Measurements from ENCODE around the gene RGPD4. TPM values are rescaled to one million over a fixed set of nuclear protein-coding genes. Genes with fewer than 3 reads are reported as not detected.
"Not testable (repeated sequence)": the region's sequence is repeated elsewhere in the genome, so short reads cannot be mapped to it uniquely, and the experiment has no call there.

RGPD4 gene
- total RNA-seq = not detected

- ATAC-seq (ENCODE audit: low FRiP score); DNase-seq (ENCODE audit: low spot score): not testable (repeated sequence)
Observed at GRCh38 chr2:107826749-107827148, at the start of gene RGPD4. RGPD4 (plus strand) TSS chr2:107826892; CDS start chr2:107827014, 122 bp downstream.

GRCh38 chr2:107777974-107778373 is 48.7 kb upstream of the RGPD4 start:
- ATAC-seq (ENCODE audit: low FRiP score) (no peak), DNase-seq (ENCODE audit: low spot score) (no peak)
- no peak for TF ChIP-seq CTCF (IDR thresholded peaks at IDR 0.05)

- ATAC-seq (ENCODE audit: low FRiP score) (no peak), DNase-seq (ENCODE audit: low spot score) (no peak)
- TF ChIP-seq CTCF (IDR thresholded peaks at IDR 0.05) = no peak
Observed at GRCh38 chr2:107785756-107786155, 40.9 kb upstream of the RGPD4 start.

- TF ChIP-seq CTCF (IDR thresholded peaks at IDR 0.05) = no peak
- DNase-seq (ENCODE audit: low spot score) (no peak), ATAC-seq (ENCODE audit: low FRiP score) (no peak)
Observed at GRCh38 chr2:107790837-107791236, 35.9 kb upstream of the RGPD4 start.

- no peak for ATAC-seq (ENCODE audit: low FRiP score)
- no peak for DNase-seq (ENCODE audit: low spot score)
- TF ChIP-seq CTCF (IDR thresholded peaks at IDR 0.05) = no peak
Observed at GRCh38 chr2:107801498-107801897, 25.2 kb upstream of the RGPD4 start.

GRCh38 chr2:107804608-107805498 is 21.8 kb upstream of the RGPD4 start:
- no peak for DNase-seq (ENCODE audit: low spot score)
- TF ChIP-seq CTCF (IDR thresholded peaks at IDR 0.05) = no peak
- ATAC-seq (ENCODE audit: low FRiP score) = no peak

GRCh38 chr2:107806901-107807300 is 19.8 kb upstream of the RGPD4 start:
- no peak for ATAC-seq (ENCODE audit: low FRiP score)

More at GRCh38 chr2:107806901-107807300, 19.8 kb upstream of the RGPD4 start:
- no peak for TF ChIP-seq CTCF (IDR thresholded peaks at IDR 0.05)
- no peak for DNase-seq (ENCODE audit: low spot score)
